Measurements from ENCODE around the gene CHRND.
"Not testable (repeated sequence)": the region's sequence is repeated elsewhere in the genome, so short reads cannot be mapped to it uniquely, and the experiment has no call there.

The CHRND gene

DNA sequence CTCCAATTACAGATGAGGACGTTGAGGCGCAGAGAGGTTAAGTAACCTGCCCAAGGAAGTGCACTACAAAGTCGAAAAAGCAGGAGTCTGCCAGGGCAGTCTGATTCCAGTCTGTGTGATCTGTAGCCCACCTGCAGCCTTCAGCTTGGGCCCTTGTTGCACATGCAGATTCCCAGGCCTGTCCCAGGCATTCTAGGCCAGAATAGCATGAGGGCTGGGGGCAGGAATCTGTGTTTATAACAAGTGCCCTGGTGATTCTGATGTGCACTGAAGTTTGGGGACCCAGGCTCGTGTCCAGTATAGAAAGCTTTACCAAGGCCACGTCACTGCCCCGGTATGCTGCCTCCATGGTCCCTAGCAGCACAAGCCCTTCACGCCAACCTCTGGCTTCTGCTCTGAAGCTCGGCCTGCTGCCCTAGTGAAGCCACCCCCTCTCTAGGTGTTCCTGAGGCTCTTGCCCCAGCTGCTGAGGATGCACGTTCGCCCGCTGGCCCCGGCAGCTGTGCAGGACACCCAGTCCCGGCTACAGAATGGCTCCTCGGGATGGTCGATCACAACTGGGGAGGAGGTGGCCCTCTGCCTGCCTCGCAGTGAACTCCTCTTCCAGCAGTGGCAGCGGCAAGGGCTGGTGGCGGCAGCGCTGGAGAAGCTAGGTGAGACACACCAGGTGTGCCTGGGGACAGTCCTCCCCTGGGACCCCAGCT lies 18.1 kb downstream of the CHRND start:
- DNase-seq, result no peak

GRCh38 chr2:232544674-232545073 lies 18.7 kb downstream of the CHRND start:
- DNase-seq, result no peak

DNA sequence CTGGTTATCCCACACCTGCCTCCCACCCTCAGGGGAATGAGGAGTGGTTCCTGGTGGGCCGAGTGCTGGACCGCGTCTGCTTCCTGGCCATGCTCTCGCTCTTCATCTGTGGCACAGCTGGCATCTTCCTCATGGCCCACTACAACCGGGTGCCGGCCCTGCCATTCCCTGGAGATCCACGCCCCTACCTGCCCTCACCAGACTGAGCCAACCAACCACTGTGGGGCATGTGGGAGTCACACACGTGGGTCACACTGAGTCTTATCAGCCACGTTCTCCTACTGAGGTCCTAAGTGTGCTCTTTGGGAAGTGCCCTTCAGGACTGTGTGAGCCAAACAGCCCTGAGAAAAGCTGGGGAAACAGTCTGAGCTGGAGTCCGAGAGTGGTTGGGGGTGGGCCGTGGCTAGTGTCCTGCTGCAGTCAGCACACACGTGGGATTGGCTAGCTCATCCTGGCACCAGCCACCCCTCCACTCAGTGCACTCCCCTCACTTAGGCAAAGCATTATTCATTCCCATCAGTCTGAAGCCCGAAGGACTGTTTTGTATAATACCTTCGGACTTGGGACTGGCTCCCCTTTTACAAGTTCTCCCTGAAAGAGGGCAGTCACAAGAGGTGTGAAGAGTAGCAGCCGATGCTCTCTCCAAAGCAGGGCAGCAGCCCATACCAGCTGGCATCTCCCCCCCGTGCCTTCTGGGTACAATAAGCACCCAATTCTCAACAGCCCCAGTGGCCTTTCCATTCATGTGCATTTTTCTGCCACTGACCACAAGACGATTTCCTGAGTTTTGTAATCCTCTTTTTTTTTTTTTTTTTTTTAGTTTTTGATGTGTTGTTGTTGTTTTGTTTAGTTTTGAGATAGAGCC lies 19.8 kb downstream of the CHRND start:
- no peak for DNase-seq

DNA sequence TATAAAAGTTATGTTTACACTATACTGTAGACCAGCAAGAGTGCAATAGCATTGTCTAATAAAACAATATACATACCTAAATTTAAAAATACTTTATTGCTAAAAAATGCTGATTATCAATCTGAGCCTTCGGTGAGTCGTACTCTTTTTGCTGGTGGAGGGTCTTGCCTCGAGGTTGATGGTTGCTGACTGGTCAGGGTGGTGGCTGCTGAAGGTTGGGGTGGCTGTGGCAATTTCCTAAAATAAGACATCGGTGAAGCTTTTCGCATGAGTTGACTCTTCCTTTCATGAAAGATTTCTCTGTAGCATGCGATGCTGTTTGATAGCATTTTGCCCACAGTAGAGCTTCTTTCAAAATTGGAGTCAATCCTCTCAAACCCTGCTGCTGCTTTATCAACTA lies 22.0 kb downstream of the CHRND start:
- DNase-seq, result no peak

GRCh38 chr2:232549655-232550353 lies 23.8 kb downstream of the CHRND start:
- no peak for DNase-seq

- DNase-seq, result peak; percentile 90
Observed at GRCh38 chr2:232550354-232551249, 24.6 kb downstream of the CHRND start, which contains the start of the genes EIF4E2 and TIGD1. Gene EIF4E2 (plus strand): TSS chr2:232550689. CDS start chr2:232550725, 36 bp downstream. Gene TIGD1 (minus strand): TSS chr2:232550557. CDS start chr2:232549882, 675 bp downstream.

DNA sequence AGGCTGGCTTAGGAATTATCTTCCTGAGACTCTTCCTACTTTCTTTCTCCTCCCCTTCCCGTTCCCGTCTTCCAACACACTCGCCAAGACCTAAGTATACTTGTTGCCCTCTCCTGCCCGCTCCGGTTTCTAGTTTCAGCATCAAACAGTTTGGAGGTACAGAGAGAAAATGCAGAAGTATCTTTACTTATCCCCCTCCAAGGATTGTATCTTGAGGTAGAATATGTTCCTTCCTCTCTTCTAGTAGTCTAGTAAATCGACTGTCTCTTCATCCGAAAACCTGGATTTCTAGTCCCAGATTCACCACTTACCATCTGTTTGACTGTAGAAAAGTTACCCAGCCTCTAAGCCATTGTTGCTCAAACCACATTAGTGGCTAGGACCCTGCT lies 25.3 kb downstream of the CHRND start:
- no peak for DNase-seq

GRCh38 chr2:232551776-232552175 lies 25.8 kb downstream of the CHRND start:
- no peak for DNase-seq

DNA sequence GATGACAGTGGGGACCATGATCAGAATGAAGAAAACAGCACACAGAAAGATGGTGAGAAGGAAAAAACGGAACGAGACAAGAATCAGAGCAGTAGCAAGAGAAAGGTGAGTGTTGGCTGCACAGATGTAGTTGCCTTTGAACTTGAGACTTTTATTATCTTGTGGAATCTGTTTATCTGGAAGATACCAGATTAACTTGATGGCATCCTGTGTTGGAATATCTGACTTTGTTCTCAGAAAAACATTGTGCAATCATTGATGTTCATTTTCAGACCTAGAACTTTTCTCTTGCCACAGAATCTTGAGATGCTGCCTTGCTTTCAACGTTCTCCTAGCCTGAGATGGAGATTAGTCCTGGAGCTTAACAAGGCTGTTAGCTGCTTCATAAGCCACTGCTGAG lies 30.5 kb downstream of the CHRND start:
- no peak for DNase-seq

DNA sequence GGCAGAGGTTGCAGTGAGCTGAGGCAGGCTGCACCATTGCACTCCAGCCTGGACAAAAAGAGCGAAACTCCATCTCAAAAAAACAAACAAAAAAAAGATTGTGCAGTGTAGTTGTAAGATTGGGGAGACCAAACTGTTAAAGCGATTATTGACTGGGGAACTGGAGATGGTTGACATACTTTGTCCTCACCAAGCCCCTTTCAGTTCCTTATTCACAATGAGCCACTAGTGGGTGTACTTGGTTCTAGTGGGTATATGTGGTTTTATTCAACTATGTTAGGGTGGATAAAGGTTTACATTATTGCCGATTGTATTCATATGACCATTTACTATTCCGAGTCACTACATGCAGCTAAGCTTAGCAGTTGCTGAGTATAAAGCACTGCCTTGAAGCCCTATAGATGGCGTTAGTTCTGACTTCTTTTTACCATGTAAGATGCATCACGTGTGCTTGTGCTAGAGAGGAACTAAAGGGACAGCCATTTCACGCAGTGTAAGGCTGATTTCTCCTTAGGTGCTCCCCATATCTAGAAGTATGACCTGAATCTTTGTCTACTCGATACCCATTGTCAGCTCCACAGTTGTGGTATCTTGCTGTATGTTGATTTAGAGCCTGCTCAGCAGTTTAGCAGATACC lies 36.7 kb downstream of the CHRND start:
- DNase-seq, result no peak

GRCh38 chr2:232563580-232563979 lies 37.6 kb downstream of the CHRND start:
- no peak for DNase-seq

GRCh38 chr2:232567721-232568120 lies 41.8 kb downstream of the CHRND start:
- DNase-seq, result no peak

DNA sequence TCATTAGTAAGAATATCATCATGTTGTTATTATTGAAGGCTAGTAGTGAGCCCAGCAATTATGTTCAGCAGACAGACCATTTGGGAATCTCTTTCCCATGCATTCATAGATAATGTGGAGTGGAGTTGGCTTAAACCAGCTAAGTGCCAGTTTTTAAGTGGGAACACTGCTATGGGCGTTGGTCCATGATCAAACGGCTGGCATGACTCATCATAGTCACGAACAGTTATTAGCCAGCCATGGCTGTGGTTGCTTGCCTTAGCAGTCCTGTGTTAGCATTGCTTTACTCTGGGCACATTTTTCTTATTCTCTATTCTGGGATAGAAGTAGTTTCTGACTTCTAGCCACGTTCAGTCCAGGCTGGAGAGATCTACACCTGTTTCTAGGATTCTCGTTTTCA lies 42.2 kb downstream of the CHRND start:
- DNase-seq, result no peak

DNA sequence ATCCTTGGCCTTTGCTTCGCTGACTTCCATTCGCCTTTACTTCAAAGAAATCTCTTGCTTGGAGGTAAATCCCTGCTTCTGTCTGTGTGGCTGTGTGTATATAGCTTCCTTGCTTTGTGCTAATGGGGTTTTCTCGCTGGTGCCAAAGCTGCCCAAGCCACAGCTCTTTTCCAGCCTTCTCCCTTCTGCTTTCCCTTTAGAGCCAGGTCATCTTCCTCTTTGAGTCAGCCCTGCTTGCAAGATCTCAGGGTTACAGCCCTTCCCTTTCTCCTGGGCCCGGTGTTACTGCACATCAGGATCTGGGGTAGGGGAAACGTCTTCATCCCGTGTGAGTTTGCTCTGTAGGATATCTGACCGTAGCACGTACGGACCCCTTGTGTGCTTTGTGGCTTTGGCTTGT lies 43.6 kb downstream of the CHRND start:
- DNase-seq, result no peak

DNA sequence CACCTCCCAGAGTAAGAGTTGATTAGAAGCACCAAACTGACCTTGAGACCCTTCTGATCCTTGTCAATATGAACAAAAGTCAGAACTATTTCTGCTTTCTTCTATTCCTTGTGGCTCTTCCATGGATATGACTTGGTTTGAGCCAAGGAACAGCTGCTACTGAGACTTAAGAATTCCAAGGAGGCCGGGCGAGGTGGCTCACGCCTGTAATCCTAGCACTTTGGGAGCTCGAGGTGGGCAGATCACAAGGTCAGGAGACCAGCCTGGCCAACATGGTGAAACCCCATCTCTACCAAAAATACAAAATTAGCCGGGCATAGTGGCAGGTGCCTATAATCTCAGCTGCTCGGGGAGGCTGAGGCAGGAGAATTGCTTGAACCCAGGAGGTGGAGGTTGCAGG lies 44.5 kb downstream of the CHRND start:
- not testable (repeated sequence) for DNase-seq

GRCh38 chr2:232571026-232571474 lies 45.1 kb downstream of the CHRND start:
- no peak for DNase-seq

GRCh38 chr2:232573042-232573441 lies 47.1 kb downstream of the CHRND start:
- DNase-seq, result no peak

GRCh38 chr2:232573771-232574435 lies 47.9 kb downstream of the CHRND start:
- DNase-seq, result no peak

DNA sequence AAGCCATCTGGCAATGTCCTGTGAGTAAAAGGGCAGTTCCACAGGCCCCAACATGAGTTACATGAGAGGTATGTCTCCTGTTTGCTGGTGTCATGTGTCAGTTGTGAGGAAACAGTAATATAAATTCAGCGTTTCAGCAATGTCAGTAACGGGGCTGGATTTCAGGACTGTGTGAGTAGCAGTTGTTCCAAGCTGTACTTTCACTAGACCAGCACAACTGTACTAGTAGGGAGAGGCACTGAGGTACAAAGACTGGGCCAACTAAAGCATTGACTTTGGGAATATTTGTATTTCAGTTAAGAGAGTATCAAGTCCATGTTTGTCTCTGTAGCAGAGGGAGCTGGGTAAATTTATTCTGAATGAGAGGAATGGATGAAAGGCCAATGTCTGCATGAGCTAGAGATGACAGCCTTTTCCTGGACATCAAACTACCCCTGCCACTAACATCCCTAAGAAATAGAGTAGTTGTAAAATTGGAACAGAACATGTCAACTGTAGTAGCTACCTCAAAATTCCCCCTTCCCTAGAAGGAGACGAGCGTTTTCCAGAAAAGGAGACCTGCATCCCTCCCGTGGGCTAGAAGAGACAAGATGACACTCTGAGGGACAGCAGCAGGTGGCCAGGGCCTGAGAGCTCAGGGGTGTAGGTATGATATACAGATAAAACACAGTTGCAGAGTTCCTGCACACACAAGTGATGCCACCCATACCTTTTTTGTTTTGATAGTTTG lies 48.9 kb downstream of the CHRND start:
- DNase-seq, result no peak

GRCh38 chr2:232575404-232575746 lies 49.4 kb downstream of the CHRND start:
- no peak for DNase-seq

DNA sequence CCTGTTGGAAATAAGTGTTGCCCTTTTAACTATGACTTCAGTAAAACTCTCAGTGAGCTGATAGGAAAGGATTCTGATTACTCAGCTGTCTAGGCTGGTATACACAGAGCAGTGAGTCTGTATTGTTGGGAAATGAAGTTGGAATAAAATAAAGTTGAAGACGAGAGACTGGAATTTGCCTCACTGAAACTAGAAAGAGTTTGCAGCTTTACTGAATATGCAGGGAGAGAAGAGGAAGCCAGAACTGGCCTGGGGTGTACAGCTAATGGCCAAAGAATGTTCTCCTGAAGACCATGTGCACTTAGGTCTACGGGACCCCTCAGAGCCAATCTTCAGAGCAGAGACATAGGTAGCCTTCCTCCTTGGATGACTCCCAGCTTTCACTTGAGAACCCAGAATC lies 51.0 kb downstream of the CHRND start:
- DNase-seq, result no peak

All from CD4-positive, alpha-beta T cell treated with Interferon gamma for 1 hour (primary cell).